ENCODE data around the gene GRHL1. TPM values are rescaled to one million over a fixed set of nuclear protein-coding genes. Genes with fewer than 3 reads are reported as not detected.

The GRHL1 gene
- total RNA-seq, 1 donor from 2014 or later: 2.1 TPM

DNA sequence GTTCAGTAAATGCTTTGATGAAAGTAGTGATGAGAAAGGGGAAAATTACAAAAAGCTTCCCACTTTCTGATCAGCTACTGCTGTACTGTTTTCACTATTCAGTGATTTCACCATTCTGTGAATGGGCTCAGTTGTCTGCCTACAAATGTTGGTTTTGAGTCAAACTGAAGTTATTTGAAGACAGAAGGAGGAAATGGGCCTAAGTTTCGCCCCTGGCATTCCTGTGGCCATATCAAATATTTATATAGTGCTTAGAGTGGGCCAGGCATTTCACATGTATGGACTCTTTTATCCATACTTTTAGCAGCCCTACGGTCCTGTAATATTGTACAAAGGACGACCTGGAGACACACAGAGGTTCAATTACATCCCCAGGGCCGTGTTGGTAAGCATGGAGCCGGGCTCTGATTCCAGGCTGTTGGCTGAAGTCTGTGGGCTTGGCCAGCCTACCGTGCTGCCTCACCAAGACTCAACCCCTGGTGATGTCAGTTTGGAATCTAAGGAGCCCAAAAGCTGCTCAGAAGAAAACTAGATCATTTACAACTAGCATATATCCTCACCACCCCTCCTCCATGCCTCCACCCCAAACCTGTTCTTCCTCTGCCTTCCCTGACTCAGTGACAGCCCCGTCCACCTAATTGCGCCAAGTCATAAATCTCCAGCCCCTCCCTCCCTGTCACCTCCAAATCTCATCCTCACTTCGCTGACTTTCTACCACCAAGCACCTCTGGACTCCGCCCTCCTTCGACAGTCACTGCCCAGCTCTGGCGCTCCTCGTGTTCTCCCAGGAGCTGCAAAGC lies 10.1 kb upstream of the GRHL1 start:
- no peak overlapping the region for H3K27ac Mint-ChIP-seq

DNA sequence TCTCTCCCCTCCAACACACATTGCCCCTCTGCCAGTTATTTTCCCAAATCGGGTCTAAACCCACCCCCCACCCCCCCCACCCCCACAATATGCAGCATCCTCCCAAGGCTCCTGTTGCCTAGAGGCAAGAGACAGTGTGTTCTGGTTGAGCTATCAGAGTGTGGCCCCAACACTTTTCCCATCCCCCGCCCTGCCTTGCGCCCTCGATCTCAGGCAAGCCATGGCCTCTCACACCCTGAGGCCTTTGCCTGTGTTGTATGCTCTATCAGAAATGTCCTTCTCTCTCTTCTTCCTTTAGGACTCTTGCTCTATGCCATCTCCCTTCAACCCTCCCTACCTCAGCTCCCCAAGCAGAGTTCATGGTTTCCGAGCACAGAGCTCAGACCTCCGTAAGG lies 9.5 kb upstream of the GRHL1 start:
- H3K9me3 Mint-ChIP-seq: no peaks in the 10 kb centered on the region
- no peak overlapping the region for H3K27ac Mint-ChIP-seq
- no peaks in the 10 kb centered on the region for H3K36me3 Mint-ChIP-seq (ENCODE audit: low read depth)

More for the DNA sequence above, 10.1 kb upstream of the GRHL1 start:
- intact Hi-C loops (cut with micrococcal nuclease): no loop called here
- Mint-ChIP-seq H3K4me1 (no peaks in the 10 kb centered on the region), H3K27me3 (peaks cover 24% of the 10 kb centered on the region), H3K4me3 (no peak overlapping the region), H3K9me3 (no peaks in the 10 kb centered on the region), H3K36me3 (ENCODE audit: low read depth) (no peaks in the 10 kb centered on the region)
- DNase-seq: no peak

DNA sequence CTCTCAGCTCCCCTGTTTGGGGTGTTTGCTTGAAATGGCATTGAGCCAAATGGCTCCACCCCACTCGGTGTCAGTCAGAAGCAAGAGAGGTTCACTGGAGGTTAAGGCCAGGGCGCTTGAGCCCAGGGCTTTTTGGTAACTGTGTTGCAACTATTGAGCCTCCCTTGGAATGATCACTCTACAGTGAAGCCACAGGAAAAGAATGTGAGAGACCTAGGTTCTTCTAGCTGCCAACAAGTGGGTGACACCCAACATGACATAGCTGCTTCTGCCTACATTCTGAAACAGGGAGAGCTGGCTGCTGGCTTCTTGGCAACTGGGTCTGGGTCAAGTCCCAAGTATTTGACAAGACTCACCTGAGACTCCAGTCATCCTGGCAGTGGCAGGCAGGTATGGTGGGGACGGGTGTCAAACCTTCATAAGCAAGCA lies 7.1 kb upstream of the GRHL1 start:
- H3K27me3 Mint-ChIP-seq: peaks cover 37% of the 10 kb centered on the region
- DNase-seq: peak; percentile 50
- H3K4me1 Mint-ChIP-seq: no peaks in the 10 kb centered on the region
- H3K9me3 Mint-ChIP-seq: no peaks in the 10 kb centered on the region
- no peak overlapping the region for H3K4me3 Mint-ChIP-seq
- H3K27ac Mint-ChIP-seq: no peak overlapping the region
- H3K36me3 Mint-ChIP-seq (ENCODE audit: low read depth): no peaks in the 10 kb centered on the region
- intact Hi-C loops (cut with micrococcal nuclease): no loop called here

More for the DNA sequence above, 9.5 kb upstream of the GRHL1 start:
- DNase-seq: no peak
- no peaks in the 10 kb centered on the region for H3K4me1 Mint-ChIP-seq
- intact Hi-C loops (cut with micrococcal nuclease): no loop called here
- H3K27me3 Mint-ChIP-seq: peaks cover 28% of the 10 kb centered on the region
- H3K4me3 Mint-ChIP-seq: no peak overlapping the region

DNA sequence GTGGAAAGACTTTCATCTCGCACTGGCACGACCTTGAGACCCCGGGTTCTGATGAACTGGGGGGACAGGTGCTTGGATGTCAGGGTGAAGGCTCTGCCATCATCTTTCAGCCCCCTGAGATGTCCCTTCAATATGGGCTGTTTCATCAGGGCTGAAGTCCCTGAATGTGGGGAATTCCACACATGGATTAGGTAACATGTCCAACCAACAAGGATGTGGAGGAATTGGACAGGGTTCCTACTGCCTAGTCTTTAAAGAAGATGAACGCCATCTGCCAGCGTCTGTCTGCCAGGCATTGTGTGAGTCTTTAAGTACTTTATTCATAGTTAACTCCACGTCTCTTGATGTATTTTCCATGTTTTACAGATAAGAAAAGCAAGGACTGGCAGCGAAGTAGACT lies 5.9 kb upstream of the GRHL1 start:
- Mint-ChIP-seq H3K9me3 (no peaks in the 10 kb centered on the region), H3K27me3 (peaks cover 47% of the 10 kb centered on the region), H3K36me3 (ENCODE audit: low read depth) (no peaks in the 10 kb centered on the region), H3K4me1 (peaks cover 7% of the 10 kb centered on the region), H3K4me3 (no peak overlapping the region), H3K27ac (no peak overlapping the region)
- intact Hi-C loops (cut with micrococcal nuclease): no loop called here
- peak; percentile 47 for DNase-seq

DNA sequence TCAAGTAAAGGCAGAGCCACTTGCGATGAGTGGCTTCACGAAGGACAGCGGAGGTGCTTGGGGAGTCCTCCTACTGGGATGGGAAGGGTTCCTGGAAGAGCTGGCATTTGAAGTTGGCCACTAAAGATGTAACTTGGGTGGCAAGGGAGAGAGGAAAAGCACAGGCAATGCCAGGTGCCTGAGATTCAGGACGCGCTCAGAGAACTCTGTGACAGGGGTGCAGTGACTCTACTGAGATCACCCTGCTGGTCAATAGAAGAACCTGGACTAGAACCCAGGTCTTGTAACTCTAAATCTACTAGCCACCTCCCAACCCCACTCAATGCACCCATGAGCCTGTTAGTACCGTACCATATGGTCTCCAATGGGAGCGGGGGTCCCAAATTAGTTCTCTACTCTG lies 5.4 kb upstream of the GRHL1 start:
- intact Hi-C loops (cut with micrococcal nuclease): no loop called here
- H3K9me3 Mint-ChIP-seq: no peaks in the 10 kb centered on the region
- H3K4me1 Mint-ChIP-seq: peaks cover 7% of the 10 kb centered on the region
- H3K36me3 Mint-ChIP-seq (ENCODE audit: low read depth): no peaks in the 10 kb centered on the region
- H3K27ac Mint-ChIP-seq: no peak overlapping the region
- H3K27me3 Mint-ChIP-seq: peaks cover 43% of the 10 kb centered on the region
- H3K4me3 Mint-ChIP-seq: no peak overlapping the region
- peak; percentile 49 for DNase-seq

DNA sequence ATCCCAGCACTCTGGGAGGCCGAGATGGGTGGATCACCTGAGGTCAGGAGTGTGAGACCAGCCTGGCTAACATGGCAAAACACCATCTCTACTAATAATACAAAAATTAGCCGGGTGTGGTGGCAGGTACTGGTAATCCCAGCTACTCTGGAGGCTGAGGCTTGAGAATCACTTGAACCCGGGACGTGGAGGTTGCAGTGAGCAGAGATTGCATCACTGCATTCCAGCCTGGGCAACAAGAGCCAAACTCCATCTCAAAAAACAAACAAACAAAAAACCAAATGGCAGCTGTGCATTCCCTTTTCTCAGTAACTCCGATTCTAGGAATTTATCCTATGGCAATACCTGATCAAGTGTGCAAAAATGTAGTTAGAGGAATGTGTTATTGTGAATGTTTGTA lies 4.7 kb upstream of the GRHL1 start:
- H3K36me3 Mint-ChIP-seq (ENCODE audit: low read depth): no peaks in the 10 kb centered on the region
- intact Hi-C loops (cut with micrococcal nuclease): no loop called here
- H3K9me3 Mint-ChIP-seq: no peaks in the 10 kb centered on the region
- no peak for DNase-seq
- peaks cover 43% of the 10 kb centered on the region for H3K27me3 Mint-ChIP-seq
- no peak overlapping the region for H3K27ac Mint-ChIP-seq
- peaks cover 7% of the 10 kb centered on the region for H3K4me1 Mint-ChIP-seq
- H3K4me3 Mint-ChIP-seq: no peak overlapping the region

DNA sequence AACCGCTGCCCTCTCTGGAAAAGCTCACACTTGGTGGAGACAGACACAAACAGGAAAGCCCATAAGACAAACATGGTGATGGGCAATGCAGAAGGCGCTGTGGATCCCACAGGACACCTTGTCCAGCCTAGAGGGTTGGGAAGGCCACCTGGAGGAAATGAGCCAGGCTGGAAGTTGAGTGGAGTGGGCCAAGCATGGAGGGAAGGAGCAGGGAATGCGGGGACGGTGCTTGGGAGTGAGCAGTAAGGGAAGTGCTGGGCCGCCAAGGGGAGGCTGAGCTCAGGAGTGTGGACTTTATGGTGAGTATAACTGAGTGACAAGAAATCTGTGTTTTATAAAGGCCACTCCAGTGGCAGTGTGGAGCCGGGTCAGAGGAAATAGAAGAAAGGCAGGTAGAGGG lies 2.8 kb upstream of the GRHL1 start:
- peaks cover 13% of the 10 kb centered on the region for H3K4me1 Mint-ChIP-seq
- H3K27ac Mint-ChIP-seq: no peak overlapping the region
- intact Hi-C loops (cut with micrococcal nuclease): no loop called here
- no peaks in the 10 kb centered on the region for H3K9me3 Mint-ChIP-seq
- H3K27me3 Mint-ChIP-seq: peaks cover 55% of the 10 kb centered on the region
- no peaks in the 10 kb centered on the region for H3K36me3 Mint-ChIP-seq (ENCODE audit: low read depth)
- DNase-seq: peak; percentile 54
- peak overlapping the region; percentile 31 for H3K4me3 Mint-ChIP-seq

DNA sequence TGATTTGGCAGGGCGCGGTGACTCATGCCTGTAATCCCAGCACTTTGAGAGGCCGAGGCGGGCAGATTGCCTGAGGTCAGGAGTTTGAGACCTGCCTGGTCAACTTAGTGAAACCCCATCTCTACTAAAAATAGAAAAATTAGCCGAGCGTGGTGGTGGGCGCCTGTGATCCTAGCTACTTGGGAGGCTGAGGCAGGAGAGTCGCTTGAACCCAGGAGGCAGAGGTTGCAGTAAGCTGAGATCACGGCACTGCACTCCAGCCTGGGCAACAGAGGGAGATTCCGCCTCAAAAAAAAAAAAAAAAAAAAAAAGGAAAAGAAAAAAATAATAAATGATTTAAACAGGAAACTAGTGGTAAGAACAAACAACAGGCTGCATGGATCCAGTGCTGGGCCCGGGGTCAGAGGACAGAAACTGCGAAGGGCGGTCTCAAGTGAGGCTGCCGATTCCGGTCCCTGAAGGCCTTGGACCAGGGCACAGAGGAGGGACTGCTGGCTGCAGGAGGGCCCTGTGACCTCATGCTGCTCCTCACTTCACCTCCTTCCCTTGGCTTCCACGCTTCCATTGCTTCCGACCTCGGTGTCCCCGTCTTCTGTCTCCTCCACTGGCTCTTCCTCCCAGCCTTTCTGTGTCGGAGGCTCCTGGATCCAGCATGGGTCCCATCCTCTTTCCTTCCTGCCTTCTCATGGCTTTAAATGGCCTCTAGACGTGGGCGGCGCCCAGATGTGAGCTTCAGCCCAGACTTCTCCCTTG lies 2.1 kb upstream of the GRHL1 start:
- intact Hi-C loops (cut with micrococcal nuclease): no loop called here
- no peak overlapping the region for H3K27ac Mint-ChIP-seq
- DNase-seq: peak; percentile 56
- H3K9me3 Mint-ChIP-seq: no peaks in the 10 kb centered on the region
- H3K27me3 Mint-ChIP-seq: peaks cover 62% of the 10 kb centered on the region
- peaks cover 13% of the 10 kb centered on the region for H3K4me1 Mint-ChIP-seq
- no peaks in the 10 kb centered on the region for H3K36me3 Mint-ChIP-seq (ENCODE audit: low read depth)
- peak overlapping the region; percentile 87 for H3K4me3 Mint-ChIP-seq

DNA sequence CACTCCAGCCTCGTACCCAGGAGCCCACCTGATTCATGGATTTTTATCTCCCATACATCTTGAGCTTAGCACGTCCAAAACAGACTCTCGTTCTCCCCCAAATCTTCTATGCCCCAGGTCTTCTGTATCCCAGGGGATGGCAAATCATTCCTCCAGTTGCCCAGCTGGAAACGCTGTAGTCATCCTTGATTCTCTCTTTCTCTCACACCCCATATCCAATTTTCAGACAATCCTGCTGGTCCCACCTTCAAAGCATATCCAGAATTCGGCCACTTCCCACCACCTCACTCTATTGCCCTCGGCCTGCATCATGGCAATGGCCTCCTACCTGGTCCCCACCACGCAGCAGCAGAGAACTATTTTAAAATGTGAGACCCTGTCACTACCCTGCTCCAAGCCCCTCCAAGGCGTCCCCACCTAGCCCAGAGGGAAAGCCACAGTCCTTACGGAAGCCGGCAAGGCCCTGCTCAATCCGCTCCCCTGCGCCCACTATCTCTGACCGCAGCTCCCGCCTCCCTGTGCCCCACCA lies 1.4 kb upstream of the GRHL1 start:
- intact Hi-C loops (cut with micrococcal nuclease): loop anchor here (10.0 kb wide), 1 partner anchor 135 kb away; no protein-coding TSS in a partner anchor
- peaks cover 66% of the 10 kb centered on the region for H3K27me3 Mint-ChIP-seq
- H3K36me3 Mint-ChIP-seq (ENCODE audit: low read depth): no peaks in the 10 kb centered on the region
- no peaks in the 10 kb centered on the region for H3K9me3 Mint-ChIP-seq
- no peak overlapping the region for H3K27ac Mint-ChIP-seq
- peaks cover 13% of the 10 kb centered on the region for H3K4me1 Mint-ChIP-seq
- peak overlapping the region; percentile 87 for H3K4me3 Mint-ChIP-seq
- DNase-seq: no peak

DNA sequence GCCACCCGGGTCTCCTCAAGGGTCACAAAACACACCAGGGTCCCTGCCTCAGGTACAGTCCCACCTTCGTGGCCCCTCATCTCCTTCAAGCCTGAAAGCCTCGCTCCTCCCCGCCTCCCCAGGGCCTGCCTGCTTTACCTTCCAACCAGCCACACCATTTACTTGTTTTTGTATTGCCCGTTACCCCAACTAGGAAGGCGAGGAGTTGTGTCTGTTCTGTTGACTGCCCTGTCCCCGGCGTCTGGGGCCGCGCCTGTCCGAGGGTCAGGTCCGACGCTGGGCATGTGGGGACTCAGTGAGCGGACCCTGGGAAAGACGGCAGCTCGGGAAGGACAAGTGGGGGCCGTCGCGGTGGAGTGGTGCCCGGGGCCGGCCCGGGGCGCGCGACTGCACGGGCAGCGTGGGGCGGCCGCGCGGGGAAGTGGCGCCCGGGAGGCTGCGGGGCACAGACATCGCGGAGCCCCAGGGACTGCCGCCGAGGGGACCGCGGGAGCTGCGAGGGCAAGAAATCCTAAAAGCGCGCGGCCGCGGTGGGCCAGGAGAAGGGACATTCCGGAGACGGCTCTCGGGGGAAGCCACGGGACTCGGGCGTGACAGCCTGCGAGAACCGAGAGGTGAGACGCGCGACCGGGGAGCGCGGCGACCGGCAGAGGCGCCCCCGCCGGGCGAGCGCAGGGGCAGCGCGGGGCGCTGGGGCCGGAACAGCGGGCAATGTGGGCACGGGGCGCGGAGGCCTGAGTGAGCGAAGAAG lies 797 bp upstream of the GRHL1 start:
- Mint-ChIP-seq H3K27ac (peak overlapping the region; percentile 80), H3K9me3 (no peaks in the 10 kb centered on the region)

DNA sequence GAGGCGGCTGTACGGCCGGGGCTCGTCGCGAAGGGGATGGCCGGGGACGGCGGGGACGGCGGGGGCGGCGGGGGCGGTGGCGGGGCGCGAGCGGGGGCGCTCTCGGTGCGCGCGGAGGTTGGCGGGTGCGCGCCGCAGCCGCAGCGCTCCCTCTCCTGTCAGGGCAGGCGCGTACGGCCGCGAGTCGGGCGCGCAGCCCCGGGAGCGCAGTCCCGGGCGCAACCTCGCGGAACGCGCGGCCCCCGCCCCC lies 296 bp upstream of the GRHL1 start:
- peaks cover 13% of the 10 kb centered on the region for H3K4me1 Mint-ChIP-seq
- peaks cover 59% of the 10 kb centered on the region for H3K27me3 Mint-ChIP-seq
- intact Hi-C loops (cut with micrococcal nuclease): loop anchor here (1.0 to 10.0 kb wide), 2 partner anchors 25 to 136 kb away; no protein-coding TSS in a partner anchor
- no peaks in the 10 kb centered on the region for H3K9me3 Mint-ChIP-seq
- H3K4me3 Mint-ChIP-seq: peak overlapping the region; percentile 87
- H3K27ac Mint-ChIP-seq: no peak overlapping the region
- H3K36me3 Mint-ChIP-seq (ENCODE audit: low read depth): no peaks in the 10 kb centered on the region
- DNase-seq: no peak

More for the DNA sequence above, 797 bp upstream of the GRHL1 start:
- H3K4me3 Mint-ChIP-seq: peak overlapping the region; percentile 87
- peaks cover 13% of the 10 kb centered on the region for H3K4me1 Mint-ChIP-seq
- H3K36me3 Mint-ChIP-seq (ENCODE audit: low read depth): no peaks in the 10 kb centered on the region
- no peak for DNase-seq
- intact Hi-C loops (cut with micrococcal nuclease): loop anchor here (1.0 to 10.0 kb wide), 2 partner anchors 26 to 136 kb away; no protein-coding TSS in a partner anchor
- H3K27me3 Mint-ChIP-seq: peaks cover 62% of the 10 kb centered on the region

DNA sequence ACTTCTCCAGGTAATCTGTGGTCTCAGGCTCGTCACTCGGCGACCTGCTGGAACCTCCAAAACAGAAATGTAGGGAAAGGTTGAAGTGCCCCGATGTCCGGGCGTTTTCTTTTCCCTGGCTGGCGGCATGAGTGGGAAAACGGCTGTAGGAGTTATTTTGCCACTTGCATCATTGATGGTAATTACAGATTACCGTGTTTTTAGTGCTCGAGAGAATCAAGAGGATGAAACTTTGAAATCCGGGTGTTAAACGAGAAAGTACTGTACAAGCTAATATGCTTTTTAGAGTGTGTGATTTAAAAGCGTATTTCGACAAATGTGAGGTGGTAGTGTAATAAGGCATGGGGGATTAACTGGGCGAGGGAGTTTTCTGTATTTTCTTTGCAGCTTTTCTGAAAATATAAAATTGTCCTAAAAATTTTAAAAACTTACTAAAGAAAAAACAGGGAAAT lies 819 bp downstream of the GRHL1 start:
- no peak for DNase-seq
- Mint-ChIP-seq H3K27ac (no peak overlapping the region), H3K4me1 (peaks cover 13% of the 10 kb centered on the region), H3K27me3 (peaks cover 55% of the 10 kb centered on the region), H3K4me3 (peak overlapping the region; percentile 25), H3K9me3 (no peaks in the 10 kb centered on the region), H3K36me3 (ENCODE audit: low read depth) (no peaks in the 10 kb centered on the region)
- intact Hi-C loops (cut with micrococcal nuclease): loop anchor here (10.0 kb wide), 1 partner anchor 138 kb away; no protein-coding TSS in a partner anchor

DNA sequence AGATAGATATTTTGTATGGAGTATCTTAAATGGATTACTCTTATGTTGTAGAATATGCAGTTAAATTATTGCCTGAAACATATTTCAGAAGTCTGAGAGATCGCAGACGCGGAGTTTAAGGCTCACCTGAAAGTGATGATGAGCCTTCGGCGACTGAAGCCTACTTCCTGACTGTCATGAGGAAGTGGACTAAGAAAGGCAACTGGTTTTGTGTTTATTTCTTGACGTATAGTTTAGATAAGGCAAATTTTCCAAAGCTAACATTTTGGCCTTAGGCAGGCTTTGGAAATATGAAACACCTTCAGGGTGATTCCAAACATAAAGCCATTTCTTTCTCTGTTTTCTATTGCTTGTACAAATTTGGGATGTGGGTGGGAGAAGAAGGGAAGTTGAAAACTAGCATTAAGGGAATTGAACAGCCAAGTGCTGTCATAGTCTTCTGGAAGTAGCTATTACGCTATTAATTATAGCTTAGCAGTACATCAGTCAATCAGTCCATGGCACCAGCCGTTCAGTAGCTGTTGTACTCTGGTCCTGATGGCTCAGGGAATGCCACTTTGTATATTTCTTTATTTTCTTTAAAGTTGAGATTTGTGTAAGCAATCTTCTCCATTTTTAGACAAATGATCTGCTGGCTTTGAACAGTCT lies 1.5 kb downstream of the GRHL1 start:
- Mint-ChIP-seq H3K9me3 (no peaks in the 10 kb centered on the region), H3K4me3 (peak overlapping the region; percentile 27), H3K4me1 (peaks cover 13% of the 10 kb centered on the region), H3K27ac (no peak overlapping the region), H3K27me3 (peaks cover 58% of the 10 kb centered on the region), H3K36me3 (ENCODE audit: low read depth) (no peaks in the 10 kb centered on the region)
- DNase-seq: no peak
- intact Hi-C loops (cut with micrococcal nuclease): loop anchor here (10.0 kb wide), 1 partner anchor 138 kb away; no protein-coding TSS in a partner anchor

Data from activated CD4-positive, alpha-beta T cell treated with anti-CD3 and anti-CD28 coated beads, Interleukin-2, amount 10 ng/mL, durations not matched to agents 24 days and 14 days (primary cell).